K562 (cell line): ENCODE results near the gene TFCP2. TPM values are rescaled to one million over a fixed set of nuclear protein-coding genes. Genes with fewer than 3 reads are reported as not detected.

Experiments
- ATAC-seq: fragments of 200-7000 bp; cut with Tn5 transposase; 3 replicates; pipeline ENCODE4 v1.9.1; 2020; ENCODE audit warnings: moderate library complexity
- BruUV-seq: library from RNA; stranded (reverse); fragments of 400-500 nt; replicated peaks from 2 replicates; lab custom pipeline; 2021; lab: Mats Ljungman, UMichigan
- CTCF ChIA-PET: fragments of 300-600 bp; formaldehyde crosslinking; extraction: SDS; loops from one replicate; lab custom pipeline; 2021; ENCODE audit warnings: low intra/inter-chr PET ratio; lab: Yijun Ruan, JAX
- POLR2A ChIA-PET: fragments of 300-600, 350-650 bp; sonication (Branson Sonifier 250); formaldehyde crosslinking; extraction: SDS; loops from one replicate; lab custom pipeline; 2021; ENCODE audit warnings: antibody characterized with exemption, inconsistent platforms; lab: Yijun Ruan, JAX
- DNase-seq, 4 experiments: peaks; one replicate each; pipeline versions ENCODE4 v3.0.0 to v3.0.0-alpha.2; 2011 to 2018; ENCODE audit warnings: low spot score in 3 of 4, mixed read lengths in 3 of 4; ENCODE audit errors: extremely low read depth in 1 of 4
- FAIRE-seq: peaks from 2 replicates; lab custom pipeline; 2011; peaks lifted over from hg19 to GRCh38; lab: Jason Lieb, UNC
- H2AFZ ChIP-seq: 2 replicates; pipeline ENCODE4 v1.6.0; 2011; ENCODE audit warnings: low read depth, low read length, control low read depth, inconsistent platforms
- H3K27ac ChIP-seq: fragments of 200-600 bp; 3 replicates; pipeline ENCODE4 v1.8.0; 2011; ENCODE audit warnings: low read depth, mild to moderate bottlenecking, control low read depth, inconsistent platforms, low read length, moderate library complexity, mixed read lengths; ENCODE audit errors: extremely low read depth
- H3K27me3 ChIP-seq, 2 experiments: fragments of 300-600 bp in 1 of 2; 2 replicates in 1 of 2; 3 replicates in 1 of 2; pipeline versions ENCODE4 v1.6.0 to v1.8.0; 2011; ENCODE audit warnings: inconsistent platforms in 2 of 2, low read length in 2 of 2, mild to moderate bottlenecking in 1 of 2, mixed read lengths in 1 of 2, moderate library complexity in 1 of 2; ENCODE audit not compliant: control insufficient read depth in 2 of 2, insufficient read depth in 2 of 2
- H3K36me3 ChIP-seq: fragments of 300-600 bp; 3 replicates; pipeline ENCODE4 v1.8.0; 2011; ENCODE audit warnings: mild to moderate bottlenecking, low read length, inconsistent platforms; ENCODE audit not compliant: control insufficient read depth, insufficient read depth
- H3K4me1 ChIP-seq, 2 experiments: fragments of 200-600 bp in 1 of 2; replicated peaks in 1 of 2; 2 replicates in 1 of 2; 3 replicates in 1 of 2; pipeline versions ENCODE4 v1.5.1 to v1.8.0; 2011; ENCODE audit warnings: inconsistent platforms in 2 of 2, low read length in 2 of 2, mild to moderate bottlenecking in 1 of 2, mixed read lengths in 1 of 2, moderate library complexity in 1 of 2; ENCODE audit not compliant: control insufficient read depth in 2 of 2, insufficient read depth in 2 of 2
- H3K4me2 ChIP-seq: 2 replicates; pipeline ENCODE4 v1.6.1; 2011; ENCODE audit warnings: low read length, control low read depth, inconsistent platforms, mixed read lengths; ENCODE audit not compliant: insufficient read depth
- H3K4me3 ChIP-seq: fragments of 200-600 bp; sonication (generic), shearing (Covaris generic); 2 replicates; pipeline ENCODE4 v1.5.1; 2016; ENCODE audit warnings: control low read depth, inconsistent platforms
- H3K79me2 ChIP-seq: fragments of 200-600 bp; 3 replicates; pipeline ENCODE4 v1.8.0; 2011; ENCODE audit warnings: low read length, inconsistent platforms; ENCODE audit not compliant: control insufficient read depth, insufficient read depth
- H3K9ac ChIP-seq, 2 experiments: 2 replicates each; pipeline versions ENCODE4 v1.6.0 to v1.6.1; 2011; ENCODE audit warnings: low read depth in 2 of 2, low read length in 2 of 2, control low read depth in 1 of 2, inconsistent platforms in 1 of 2, mild to moderate bottlenecking in 1 of 2, mixed read lengths in 1 of 2; ENCODE audit not compliant: insufficient read depth in 1 of 2
- H3K9me1 ChIP-seq: one replicate; pipeline ENCODE4 v1.6.0; 2011; ENCODE audit warnings: inconsistent platforms, mild to moderate bottlenecking, low read length, moderate library complexity; ENCODE audit not compliant: control insufficient read depth, insufficient read depth
- H3K9me3 ChIP-seq: replicated peaks from 2 replicates; pipeline ENCODE4 v1.5.1; 2011; ENCODE audit warnings: low read depth, low read length, inconsistent platforms; ENCODE audit not compliant: control insufficient read depth, insufficient read depth
- H4K20me1 ChIP-seq: replicated peaks from 2 replicates; pipeline ENCODE4 v1.6.1; 2011; ENCODE audit warnings: low read length, inconsistent platforms, mixed read lengths; ENCODE audit not compliant: control insufficient read depth, insufficient read depth
- CBX2 ChIP-seq: fragments of 200-600 bp; sonication (generic); IDR thresholded peaks from one replicate; pipeline ENCODE4 v1.6.1; 2012; ENCODE audit warnings: mild to moderate bottlenecking, low read length, inconsistent platforms; ENCODE audit not compliant: insufficient read depth, poor library complexity, severe bottlenecking
- CEBPG ChIP-seq, 3 experiments: fragments of 200-800 bp in 1 of 3; sonication (Bioruptor generic) in 1 of 3; sonication (generic) in 1 of 3; formaldehyde crosslinking in 1 of 3; IDR thresholded peaks in 2 of 3; conservative IDR thresholded peaks in 1 of 3; 2 replicates each; pipeline versions ENCODE4 v1.6.1 to v1.8.0; 2016 to 2022; ENCODE audit warnings: missing compliant biosample characterization in 2 of 3, missing genetic modification characterization in 2 of 3, mild to moderate bottlenecking in 1 of 3, missing genetic modification reagents in 1 of 3
- EHMT2 ChIP-seq: fragments of 450-650 bp; IDR thresholded peaks from 2 replicates; pipeline ENCODE4 v1.6.1; 2018; ENCODE audit warnings: antibody characterized with exemption
- FOXJ2 ChIP-seq: fragments of 200-800 bp; sonication (Bioruptor generic); IDR thresholded peaks from 2 replicates; pipeline ENCODE4 v1.6.1; 2016; ENCODE audit warnings: missing genetic modification characterization, missing compliant biosample characterization
- FOXP1 ChIP-seq: sonication (generic); formaldehyde crosslinking; IDR thresholded peaks from 2 replicates; pipeline ENCODE4 v1.8.0; 2022; ENCODE audit warnings: mild to moderate bottlenecking, missing genetic modification reagents
- GABPB1 ChIP-seq: sonication (generic); formaldehyde crosslinking; IDR thresholded peaks from 2 replicates; pipeline ENCODE4 v1.8.0; 2022; ENCODE audit warnings: mild to moderate bottlenecking, missing genetic modification reagents
- GABPB2 ChIP-seq: fragments of 250-450 bp; sonication (Bioruptor Pico); conservative IDR thresholded peaks from 2 replicates; pipeline ENCODE4 v1.5.1; 2021; ENCODE audit warnings: mild to moderate bottlenecking
- NUFIP1 ChIP-seq: fragments of 450-650 bp; IDR thresholded peaks from 2 replicates; pipeline ENCODE4 v1.6.1; 2018; ENCODE audit not compliant: partially characterized antibody
- POLR2AphosphoS2 ChIP-seq: IDR thresholded peaks from 2 replicates; pipeline ENCODE4 v1.6.1; 2012; ENCODE audit warnings: low read length, improper control_type of control experiment
- TBP ChIP-seq: optimal IDR thresholded peaks from 2 replicates; pipeline ENCODE3; 2011; ENCODE audit warnings: low read depth, low read length, improper control_type of control experiment
- TCF7 ChIP-seq: sonication (generic); IDR thresholded peaks from 2 replicates; pipeline ENCODE4 v1.6.1; 2016; ENCODE audit warnings: antibody characterized with exemption, borderline replicate concordance
- YY1 ChIP-seq, 3 experiments: IDR thresholded peaks; 2 replicates each; pipeline ENCODE4 v1.6.1; 2011; ENCODE audit warnings: low read length in 2 of 3, mild to moderate bottlenecking in 2 of 3, moderate library complexity in 2 of 3, borderline replicate concordance in 1 of 3, control low read depth in 1 of 3, low read depth in 1 of 3; ENCODE audit not compliant: insufficient read depth in 3 of 3, insufficient replicate concordance in 2 of 3, control insufficient read depth in 1 of 3, insufficient read length in 1 of 3; ENCODE audit errors: extremely low read depth in 1 of 3
- ZNF311 ChIP-seq: fragments of 250-450 bp; sonication (Bioruptor Pico); IDR thresholded peaks from 2 replicates; pipeline ENCODE4 v1.4.0; 2020; ENCODE audit warnings: mild to moderate bottlenecking, moderate library complexity
- ZNF707 ChIP-seq: fragments of 250-450 bp; sonication (Bioruptor Pico); conservative IDR thresholded peaks from 2 replicates; pipeline ENCODE4 v1.8.0; 2022; ENCODE audit warnings: inconsistent platforms, mild to moderate bottlenecking, moderate library complexity
- in situ Hi-C: fragments of 300-500 bp; cut with MboI; formaldehyde crosslinking; loops from 4 replicates; pipeline ENCODE4 v1.15.0; 2018; ENCODE audit warnings: inconsistent platforms, mixed read lengths
- intact Hi-C: fragments of 100-400 bp; cut with micrococcal nuclease; formaldehyde crosslinking; loops from 2 replicates; pipeline ENCODE4 v1.14.2; 2022
- polyA plus RNA-seq, 8 experiments: library from polyadenylated mRNA; depleted of rRNA in 4 of 8; stranded (reverse) in 5 of 8; unstranded in 3 of 8; fragments of >200 nt; fragmentation: Nextera tagmentation in 2 of 8; fragmentation: Illumina TruSeq in 1 of 8; extraction: Ambion mirVana in 2 of 8; extraction: Trizol in 1 of 8; gene quantifications; 2 replicates each; pipeline versions ENCODE4 v1.2.1 to v1.2.3, GENCODE V29; 2011 to 2014; ENCODE audit warnings: inconsistent platforms in 1 of 8, missing spikeins in 1 of 8
- total RNA-seq, 7 experiments: library from RNA; depleted of rRNA in 6 of 7; stranded (reverse); fragments of >200 nt in 6 of 7; fragmentation: Illumina TruSeq in 2 of 7; extraction: Trizol in 2 of 7; gene quantifications; 2 replicates each; pipeline versions ENCODE4 v1.2.1 to v1.2.3, GENCODE V29; 2011 to 2021; ENCODE audit warnings: low replicate concordance in 1 of 7

TFCP2 gene
- total and polyA plus RNA-seq, 9 of the 15 experiments (the other 6 are each of a cell fraction or from before 2014, with no cell fraction given): 8.0 to 38.9 (median 19.3) TPM

DNA sequence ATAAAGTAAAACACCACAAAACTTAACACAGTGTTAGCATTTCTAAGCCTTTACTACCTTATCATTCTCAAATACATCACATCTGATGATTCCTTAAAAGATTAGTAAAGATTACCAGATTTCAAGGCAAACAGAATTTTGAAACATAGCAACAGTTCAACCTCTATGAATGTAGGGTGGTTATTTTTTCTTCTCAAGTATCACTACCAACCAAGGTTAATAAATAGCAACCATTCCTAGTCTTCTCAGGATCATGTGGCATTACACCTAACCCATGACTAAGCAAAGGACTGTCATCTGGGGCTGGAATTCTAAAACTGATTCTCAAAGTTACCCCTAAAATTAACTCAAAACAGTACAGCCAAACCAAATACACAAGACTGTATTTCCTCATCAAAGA, 50.1 kb downstream of the TFCP2 start:
- no peak overlapping the region for H3K4me3 ChIP-seq
- DNase-seq (no peak), ATAC-seq (no peak), FAIRE-seq (no peak)
- H3K27me3 ChIP-seq: no peaks in the 10 kb centered on the region
- intact Hi-C loops: no loop called here
- no peaks in the 10 kb centered on the region for H3K9me3 ChIP-seq
- in situ Hi-C loops: no loop called here
- no peak overlapping the region for H3K4me2 ChIP-seq
- no TSS peak for BruUV-seq
- no peaks in the 10 kb centered on the region for H3K9me1 ChIP-seq
- no peak overlapping the region for H3K9ac ChIP-seq
- H3K27ac ChIP-seq: no peak overlapping the region
- H3K36me3 ChIP-seq: peaks cover 23% of the 10 kb centered on the region; the same call in 2 of the 3 replicates
- no peaks in the 10 kb centered on the region; the same call in 1 of the 2 replicates for H4K20me1 ChIP-seq
- POLR2A ChIA-PET: no interaction called here
- H3K4me1 ChIP-seq: peaks cover 0 to 3% of the 10 kb centered on the region in 2 experiments; a peak in 1 of 5 replicates
- CTCF ChIA-PET: no interaction called here
- H2AFZ ChIP-seq: no peak overlapping the region
- H3K79me2 ChIP-seq: no peaks in the 10 kb centered on the region
- TF ChIP-seq EHMT2 (no peak), FOXJ2 (tag) (no peak), NUFIP1 (no peak), CBX2 (no peak), ZNF311 (no peak), GABPB1 (no peak), ZNF707 (CRISPR knock-in tag) (no peak), CEBPG (CRISPR knock-in tag; IDR thresholded peaks at IDR 0.05) (no peak), CEBPG (tag; conservative IDR thresholded peaks at IDR 0.05 in 1 of 2, IDR thresholded peaks at IDR 0.05 in 1 of 2) (no peak), FOXP1 (no peak), GABPB2 (CRISPR knock-in tag) (no peak), POLR2AphosphoS2 (no peak), TCF7 (no peak), YY1 (IDR thresholded peaks at IDR 0.05; ENCODE audit: borderline replicate concordance in 1 of 3, control insufficient read depth in 1 of 3, extremely low read depth in 1 of 3, insufficient read depth in 3 of 3, insufficient read length in 1 of 3, insufficient replicate concordance in 2 of 3, low read depth in 1 of 3, low read length in 2 of 3) (no peak), TBP (no peak)
